ENCODE data around the gene LPCAT4.

Gene LPCAT4

GRCh38 chr15:34337557-34338306 lies 29.3 kb downstream of the LPCAT4 start, which contains the start of gene SLC12A6:
Gene SLC12A6 (minus strand): TSS chr15:34337781. CDS start chr15:34336680, 1,101 bp downstream.
- Histone ChIP-seq H3K4me1 (no peaks in the 10 kb centered on the region), H3K4me2 (ENCODE audit: low read length) (peak within 1 kb of the TSS; percentile 86)
- no peak for TF ChIP-seq CTCF (IDR thresholded peaks at IDR 0.05)

GRCh38 chr15:34336991-34337556 lies 29.9 kb downstream of the LPCAT4 start:
- H3K4me1 ChIP-seq: no peaks in the 10 kb centered on the region

More at GRCh38 chr15:34337557-34338306, 29.3 kb downstream of the LPCAT4 start, which contains the start of gene SLC12A6:
- Histone ChIP-seq H3K9ac (no peak within 1 kb of the TSS), H3K36me3 (ENCODE audit: control insufficient read depth, insufficient read depth, low read length) (no peaks in the 10 kb centered on the region), H3K4me3 (ENCODE audit: low read depth, low read length) (peak within 1 kb of the TSS; percentile 76), H3K27ac (peak within 1 kb of the TSS; percentile 61), H2AFZ (peak within 1 kb of the TSS; percentile 91), H3K9me3 (ENCODE audit: control insufficient read depth, low read length) (no peaks in the 10 kb centered on the region), H3K79me2 (no peaks in the 10 kb centered on the region), H3K27me3 (ENCODE audit: control insufficient read depth, insufficient read depth, low read length) (no peaks in the 10 kb centered on the region)

GRCh38 chr15:34336231-34336990 lies 30.6 kb downstream of the LPCAT4 start:
- Histone ChIP-seq H3K36me3 (ENCODE audit: control insufficient read depth, insufficient read depth, low read length) (no peaks in the 10 kb centered on the region), H3K9ac (no peak overlapping the region), H3K9me3 (ENCODE audit: control insufficient read depth, low read length) (no peaks in the 10 kb centered on the region), H3K27ac (no peak overlapping the region), H3K79me2 (no peaks in the 10 kb centered on the region), H3K4me1 (no peaks in the 10 kb centered on the region), H3K27me3 (ENCODE audit: control insufficient read depth, insufficient read depth, low read length) (no peaks in the 10 kb centered on the region), H3K4me3 (ENCODE audit: low read depth, low read length) (peak overlapping the region; percentile 76), H3K4me2 (ENCODE audit: low read length) (peak overlapping the region; percentile 86), H2AFZ (peak overlapping the region; percentile 91)
- TF ChIP-seq CTCF (IDR thresholded peaks at IDR 0.05): no peak

More at GRCh38 chr15:34336991-34337556, 29.9 kb downstream of the LPCAT4 start:
- TF ChIP-seq CTCF (IDR thresholded peaks at IDR 0.05): no peak
- H3K4me2 ChIP-seq (ENCODE audit: low read length): peak overlapping the region; percentile 86
- H3K9me3 ChIP-seq (ENCODE audit: control insufficient read depth, low read length): no peaks in the 10 kb centered on the region
- peak overlapping the region; percentile 91 for H2AFZ ChIP-seq
- H3K36me3 ChIP-seq (ENCODE audit: control insufficient read depth, insufficient read depth, low read length): no peaks in the 10 kb centered on the region
- peak overlapping the region; percentile 76 for H3K4me3 ChIP-seq (ENCODE audit: low read depth, low read length)
- no peak overlapping the region for H3K9ac ChIP-seq
- no peaks in the 10 kb centered on the region for H3K79me2 ChIP-seq
- no peaks in the 10 kb centered on the region for H3K27me3 ChIP-seq (ENCODE audit: control insufficient read depth, insufficient read depth, low read length)
- H3K27ac ChIP-seq: peak overlapping the region; percentile 61

- Histone ChIP-seq H3K4me2 (ENCODE audit: low read length) (peak overlapping the region; percentile 22), H3K9me3 (ENCODE audit: control insufficient read depth, low read length) (no peaks in the 10 kb centered on the region), H3K4me1 (no peaks in the 10 kb centered on the region), H3K9ac (no peak overlapping the region), H2AFZ (no peak overlapping the region), H3K79me2 (no peaks in the 10 kb centered on the region), H3K4me3 (ENCODE audit: low read depth, low read length) (no peak overlapping the region), H3K36me3 (ENCODE audit: control insufficient read depth, insufficient read depth, low read length) (no peaks in the 10 kb centered on the region), H3K27ac (peak overlapping the region; percentile 39), H3K27me3 (ENCODE audit: control insufficient read depth, insufficient read depth, low read length) (no peaks in the 10 kb centered on the region)
- no peak for TF ChIP-seq CTCF (IDR thresholded peaks at IDR 0.05)
Measured at GRCh38 chr15:34335176-34336032, 31.6 kb downstream of the LPCAT4 start.

Measured in parathyroid adenoma (tissue), 2 donors.